ENCODE data around the gene DNAJB6.

DNA sequence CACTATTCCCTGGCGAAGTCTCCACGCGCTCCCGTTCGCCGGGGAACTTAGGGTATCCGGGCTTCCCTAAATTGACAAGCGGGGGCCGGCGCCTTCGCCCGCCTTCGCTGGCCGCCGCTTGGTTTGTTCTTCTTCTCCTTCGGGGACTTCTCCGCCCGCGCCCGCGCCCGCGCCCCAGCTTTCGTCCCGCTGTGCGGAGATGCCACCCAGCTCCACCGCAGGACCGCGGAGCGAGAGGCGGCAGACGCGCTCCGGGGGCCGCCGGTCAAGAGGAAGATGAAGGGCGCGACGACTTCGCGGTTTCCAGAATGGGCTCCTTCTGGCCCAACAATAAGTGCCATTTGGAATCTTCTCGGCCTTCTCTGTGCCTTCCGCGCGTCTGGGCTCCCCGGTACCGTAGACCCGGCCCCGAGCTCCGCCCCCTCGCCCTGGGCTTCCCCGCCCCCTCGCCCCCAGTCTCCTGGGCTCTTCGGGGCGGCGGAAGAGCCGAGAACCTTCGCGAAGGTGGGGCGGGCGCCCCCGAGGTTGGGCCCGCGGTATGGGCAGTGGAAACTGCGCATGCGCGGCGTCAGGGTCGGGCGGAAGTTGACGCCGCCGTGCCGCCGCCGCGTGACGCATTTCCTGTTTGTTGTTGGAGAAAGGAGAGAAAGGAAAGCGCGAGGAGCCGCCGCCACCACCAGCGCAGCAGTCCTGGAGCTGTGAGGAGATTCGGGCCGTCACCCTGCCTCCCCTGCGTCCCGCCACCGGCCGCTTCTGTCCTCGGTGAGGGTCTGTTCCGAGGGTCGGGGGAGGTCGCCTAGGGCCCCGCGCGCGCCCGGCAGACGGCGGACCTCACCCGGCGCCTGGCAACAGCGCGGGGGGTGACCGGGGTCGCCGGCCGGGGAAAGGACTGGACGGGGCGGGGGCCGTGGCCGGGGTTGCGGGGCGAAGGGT lies at the start of gene DNAJB6:
- TF ChIP-seq FOXK2 (IDR thresholded peaks at IDR 0.05) (no peak), HDGF (IDR thresholded peaks at IDR 0.05; ENCODE audit: borderline replicate concordance) (no peak), ELF4 (IDR thresholded peaks at IDR 0.05) (no peak; the same call in 1 of the 2 replicates)
